DND-41 (cell line): ENCODE measurements around the gene MATR3.
"Not testable (repeated sequence)": the region's sequence is repeated elsewhere in the genome, so short reads cannot be mapped to it uniquely, and the experiment has no call there.

Experiments used
- ATAC-seq: fragments of 200-7000 bp; cut with Tn5 transposase; 3 replicates; pipeline ENCODE4 v1.9.1; 2021; ENCODE audit warnings: low read depth; ENCODE audit not compliant: insufficient read depth
- DNase-seq: peaks from one replicate; pipeline ENCODE4 v3.0.0-alpha.2; 2020
- H2AFZ ChIP-seq: 2 replicates; pipeline ENCODE4 v1.6.0; 2012; ENCODE audit warnings: low read depth, low read length
- H3K27ac ChIP-seq: 2 replicates; pipeline ENCODE4 v1.5.1; 2012; ENCODE audit warnings: low read length, inconsistent platforms
- H3K27me3 ChIP-seq: fragments of 200-600 bp; sonication (generic); 2 replicates; pipeline ENCODE4 v1.6.0; 2012; ENCODE audit warnings: low read length, mild to moderate bottlenecking, inconsistent platforms; ENCODE audit not compliant: insufficient read depth, poor library complexity
- H3K36me3 ChIP-seq: 2 replicates; pipeline ENCODE4 v1.5.1; 2012; ENCODE audit warnings: low read length, inconsistent platforms; ENCODE audit not compliant: insufficient read depth
- H3K4me1 ChIP-seq: 2 replicates; pipeline ENCODE4 v1.5.1; 2012; ENCODE audit warnings: mild to moderate bottlenecking, low read length; ENCODE audit not compliant: insufficient read depth
- H3K4me2 ChIP-seq: 2 replicates; pipeline ENCODE4 v1.6.0; 2012; ENCODE audit warnings: mild to moderate bottlenecking, moderate library complexity, low read length, inconsistent platforms; ENCODE audit not compliant: insufficient read depth
- H3K4me3 ChIP-seq, 2 experiments: fragments of 200-600 bp in 1 of 2; shearing (Covaris generic) in 1 of 2; 2 replicates each; pipeline ENCODE4 v1.5.1; 2012 to 2016; ENCODE audit warnings: inconsistent platforms in 2 of 2, low read length in 2 of 2, mild to moderate bottlenecking in 2 of 2, low read depth in 1 of 2, moderate library complexity in 1 of 2
- H3K79me2 ChIP-seq: 2 replicates; pipeline ENCODE4 v1.6.0; 2012; ENCODE audit warnings: low read length, inconsistent platforms; ENCODE audit not compliant: insufficient read depth
- H3K9ac ChIP-seq: 2 replicates; pipeline ENCODE4 v1.6.0; 2012; ENCODE audit warnings: low read depth, mild to moderate bottlenecking, inconsistent platforms, low read length, moderate library complexity
- H3K9me3 ChIP-seq: 2 replicates; pipeline ENCODE4 v1.5.1; 2012; ENCODE audit warnings: low read length, moderate library complexity, mild to moderate bottlenecking, inconsistent platforms; ENCODE audit not compliant: insufficient read depth, severe bottlenecking
- H4K20me1 ChIP-seq: 2 replicates; pipeline ENCODE4 v1.6.0; 2012; ENCODE audit warnings: low read length; ENCODE audit not compliant: insufficient read depth
- EZH2 ChIP-seq: IDR thresholded peaks from 3 replicates; pipeline ENCODE4 v1.6.1; 2012; ENCODE audit warnings: borderline replicate concordance, low read depth, mild to moderate bottlenecking, moderate library complexity, low read length, inconsistent platforms; ENCODE audit not compliant: severe bottlenecking
- TF ChIP-seq, protein P1 (sequence below): IDR thresholded peaks from 2 replicates; pipeline ENCODE4 v1.5.1; 2012; ENCODE audit warnings: borderline replicate concordance, low read length, moderate library complexity, mild to moderate bottlenecking; ENCODE audit not compliant: poor library complexity, severe bottlenecking; ENCODE audit errors: extremely low read depth

Gene MATR3

DNA sequence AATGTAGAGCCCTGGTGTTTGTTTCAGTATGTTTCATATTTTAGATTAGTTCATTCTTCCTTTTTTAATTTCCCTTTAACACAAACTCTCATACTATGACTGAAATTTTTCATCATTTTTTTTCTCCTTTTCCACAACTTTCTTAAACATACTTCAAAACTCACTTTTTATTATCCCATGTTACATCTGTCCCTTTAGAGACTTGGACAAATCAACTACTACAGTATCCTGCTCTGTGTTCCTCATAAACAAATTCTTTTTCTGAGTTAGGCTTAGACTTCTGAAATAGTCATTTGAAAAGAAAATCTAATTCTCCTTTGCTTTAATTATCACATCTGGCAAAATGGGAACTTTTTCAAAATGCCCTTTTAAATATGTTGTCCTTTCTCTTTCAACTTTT is 15.3 kb downstream of the MATR3 start:
- Histone ChIP-seq H3K79me2 (peaks cover 100% of the 10 kb centered on the region), H3K4me3 (no peak overlapping the region), H3K9ac (no peak overlapping the region), H2AFZ (no peak overlapping the region), H3K27ac (no peak overlapping the region), H3K36me3 (peaks cover 43% of the 10 kb centered on the region), H3K4me1 (peaks cover 16% of the 10 kb centered on the region), H4K20me1 (peaks cover 98% of the 10 kb centered on the region), H3K4me2 (no peak overlapping the region), H3K27me3 (no peaks in the 10 kb centered on the region), H3K9me3 (no peaks in the 10 kb centered on the region)
- DNase-seq (no peak), ATAC-seq (no peak)
- no peak for TF ChIP-seq EZH2
- TF ChIP-seq, protein P1, sequence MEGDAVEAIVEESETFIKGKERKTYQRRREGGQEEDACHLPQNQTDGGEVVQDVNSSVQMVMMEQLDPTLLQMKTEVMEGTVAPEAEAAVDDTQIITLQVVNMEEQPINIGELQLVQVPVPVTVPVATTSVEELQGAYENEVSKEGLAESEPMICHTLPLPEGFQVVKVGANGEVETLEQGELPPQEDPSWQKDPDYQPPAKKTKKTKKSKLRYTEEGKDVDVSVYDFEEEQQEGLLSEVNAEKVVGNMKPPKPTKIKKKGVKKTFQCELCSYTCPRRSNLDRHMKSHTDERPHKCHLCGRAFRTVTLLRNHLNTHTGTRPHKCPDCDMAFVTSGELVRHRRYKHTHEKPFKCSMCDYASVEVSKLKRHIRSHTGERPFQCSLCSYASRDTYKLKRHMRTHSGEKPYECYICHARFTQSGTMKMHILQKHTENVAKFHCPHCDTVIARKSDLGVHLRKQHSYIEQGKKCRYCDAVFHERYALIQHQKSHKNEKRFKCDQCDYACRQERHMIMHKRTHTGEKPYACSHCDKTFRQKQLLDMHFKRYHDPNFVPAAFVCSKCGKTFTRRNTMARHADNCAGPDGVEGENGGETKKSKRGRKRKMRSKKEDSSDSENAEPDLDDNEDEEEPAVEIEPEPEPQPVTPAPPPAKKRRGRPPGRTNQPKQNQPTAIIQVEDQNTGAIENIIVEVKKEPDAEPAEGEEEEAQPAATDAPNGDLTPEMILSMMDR = no peak

DNA sequence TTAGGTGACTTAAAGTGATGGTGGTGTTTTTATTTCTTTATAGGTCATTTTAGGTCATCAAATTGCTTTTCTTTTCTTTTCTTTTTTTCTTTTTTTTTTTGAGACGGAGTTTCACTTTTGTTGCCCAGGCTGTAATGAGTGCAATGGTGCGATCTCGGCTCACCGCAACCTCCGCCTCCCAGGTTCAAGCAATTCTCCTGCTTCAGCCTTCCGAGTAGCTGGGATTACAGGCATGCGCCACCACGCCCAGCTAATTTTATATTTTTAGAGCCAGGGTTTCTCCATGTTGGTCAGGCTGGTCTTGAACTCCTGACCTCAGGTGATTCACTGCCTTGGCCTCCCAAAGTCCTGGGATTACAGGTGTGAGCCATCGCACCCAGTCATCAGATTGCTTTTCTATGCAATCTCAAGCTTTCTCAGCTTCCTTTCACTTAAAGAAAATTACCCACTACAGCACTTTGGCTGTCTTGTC is 17.2 kb downstream of the MATR3 start:
- peaks cover 97% of the 10 kb centered on the region for H4K20me1 ChIP-seq
- not testable (repeated sequence) for H3K27ac ChIP-seq

DNA sequence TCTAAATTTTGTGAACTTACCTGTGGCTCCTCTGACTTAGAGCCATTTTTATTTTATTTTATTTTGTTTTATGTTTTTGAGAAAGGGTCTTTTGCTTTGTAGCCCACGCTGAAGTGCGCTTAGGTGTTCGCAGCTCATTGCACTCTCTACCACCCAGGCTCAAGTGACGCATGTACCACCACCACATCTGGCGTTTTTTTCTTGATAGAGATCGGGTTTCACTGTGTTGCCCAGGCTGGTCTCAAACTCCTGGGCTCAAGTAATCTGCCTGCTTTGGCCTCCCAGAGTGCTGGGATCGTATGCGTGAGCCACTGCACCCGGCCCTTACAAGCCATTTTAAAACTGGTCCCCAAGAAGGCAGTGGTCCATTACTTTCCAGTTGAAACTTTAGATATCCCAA is 18.5 kb downstream of the MATR3 start:
- DNase-seq (no peak), ATAC-seq (no peak)
- H3K27me3 ChIP-seq = no peaks in the 10 kb centered on the region
- peaks cover 76% of the 10 kb centered on the region for H3K36me3 ChIP-seq
- H2AFZ ChIP-seq = no peak overlapping the region
- no peak overlapping the region for H3K9ac ChIP-seq
- peaks cover 96% of the 10 kb centered on the region for H4K20me1 ChIP-seq
- peaks cover 100% of the 10 kb centered on the region for H3K79me2 ChIP-seq
- H3K27ac ChIP-seq = no peak overlapping the region
- TF ChIP-seq, protein P1 = no peak
- no peak for TF ChIP-seq EZH2
- no peaks in the 10 kb centered on the region for H3K9me3 ChIP-seq
- H3K4me2 ChIP-seq = no peak overlapping the region
- H3K4me1 ChIP-seq = peaks cover 3% of the 10 kb centered on the region; the same call in 1 of the 2 replicates
- H3K4me3 ChIP-seq = no peak overlapping the region

More for the DNA sequence above, 17.2 kb downstream of the MATR3 start:
- H3K4me2 ChIP-seq, H3K27me3 ChIP-seq, H3K9ac ChIP-seq, ATAC-seq, H3K4me1 ChIP-seq, H2AFZ ChIP-seq, DNase-seq, H3K4me3 ChIP-seq, H3K9me3 ChIP-seq: not testable (repeated sequence)
- Histone ChIP-seq H3K79me2 (peaks cover 100% of the 10 kb centered on the region), H3K36me3 (peaks cover 62% of the 10 kb centered on the region)

DNA sequence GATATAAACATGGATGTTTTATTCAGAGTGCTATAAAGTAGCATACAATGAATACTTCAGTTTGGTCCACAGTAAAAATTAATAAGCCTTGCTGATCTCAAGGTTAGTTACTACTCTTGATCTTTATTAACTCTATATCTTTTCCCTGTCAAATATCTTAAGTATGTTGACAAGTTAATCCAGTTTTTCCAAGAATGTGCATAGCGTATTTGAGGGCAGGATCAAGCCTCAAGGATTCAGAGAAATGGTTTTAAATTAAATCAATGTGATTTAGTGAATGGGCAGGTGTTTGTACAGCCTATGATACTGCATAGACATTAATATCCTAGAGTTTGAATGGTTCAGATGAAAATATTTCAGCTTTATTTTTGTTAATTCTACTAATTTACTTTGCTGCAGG is 20.7 kb downstream of the MATR3 start:
- H3K4me1 ChIP-seq = no peaks in the 10 kb centered on the region
- peaks cover 80% of the 10 kb centered on the region for H3K36me3 ChIP-seq
- no peak overlapping the region for H2AFZ ChIP-seq
- H3K9ac ChIP-seq = no peak overlapping the region
- DNase-seq = no peak
- no peaks in the 10 kb centered on the region for H3K9me3 ChIP-seq
- peaks cover 100% of the 10 kb centered on the region for H3K79me2 ChIP-seq
- H3K27ac ChIP-seq = no peak overlapping the region
- H3K4me3 ChIP-seq = no peak overlapping the region
- H3K4me2 ChIP-seq = no peak overlapping the region
- no peak for ATAC-seq
- TF ChIP-seq, protein P1 = no peak
- TF ChIP-seq EZH2 = no peak
- H3K27me3 ChIP-seq = no peaks in the 10 kb centered on the region
- peaks cover 92% of the 10 kb centered on the region for H4K20me1 ChIP-seq
